Measurements from ENCODE around the gene ASTE1.
A peak's percentile ranks its signal among the peaks of the same experiment; 100 is the strongest.

The ASTE1 gene

GRCh38 chr3:131033480-131034080, 7.0 kb upstream of the ASTE1 start:
- DNase-seq (ENCODE audit: low spot score): peak; percentile 24
- peak; percentile 26 for TF ChIP-seq CTCF (IDR thresholded peaks at IDR 0.05; ENCODE audit: extremely low read depth, missing control alignments)

DNA sequence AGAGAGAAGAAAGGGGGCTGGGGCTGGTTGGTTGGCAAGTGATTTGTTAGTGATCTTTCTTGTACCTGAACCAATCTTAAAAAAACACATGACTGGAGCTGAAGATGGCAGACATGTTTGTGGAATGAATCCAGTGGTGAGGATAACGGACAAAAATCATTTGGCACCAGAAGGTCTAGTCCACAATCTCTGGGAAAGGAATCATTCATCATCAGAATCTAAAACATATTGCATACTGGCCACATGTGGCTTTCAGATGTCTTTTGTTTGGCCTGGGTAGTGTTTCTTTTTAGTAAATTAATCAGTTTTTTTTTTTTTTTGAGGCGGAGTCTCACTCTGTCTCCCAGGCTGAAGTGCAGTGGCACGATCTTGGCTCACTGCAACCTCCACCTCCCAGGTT, 5.0 kb upstream of the ASTE1 start:
- DNase-seq (ENCODE audit: low spot score): no peak
- no peak for TF ChIP-seq CTCF (IDR thresholded peaks at IDR 0.05; ENCODE audit: extremely low read depth, missing control alignments)

GRCh38 chr3:131028844-131029243, 2.2 kb upstream of the ASTE1 start:
- no peak for DNase-seq (ENCODE audit: low spot score)
- no peak for TF ChIP-seq CTCF (IDR thresholded peaks at IDR 0.05; ENCODE audit: extremely low read depth, missing control alignments)

GRCh38 chr3:131025539-131025938, 1.1 kb downstream of the ASTE1 start:
- no peak for DNase-seq (ENCODE audit: low spot score)
- no peak for TF ChIP-seq CTCF (IDR thresholded peaks at IDR 0.05; ENCODE audit: extremely low read depth, missing control alignments)

DNA sequence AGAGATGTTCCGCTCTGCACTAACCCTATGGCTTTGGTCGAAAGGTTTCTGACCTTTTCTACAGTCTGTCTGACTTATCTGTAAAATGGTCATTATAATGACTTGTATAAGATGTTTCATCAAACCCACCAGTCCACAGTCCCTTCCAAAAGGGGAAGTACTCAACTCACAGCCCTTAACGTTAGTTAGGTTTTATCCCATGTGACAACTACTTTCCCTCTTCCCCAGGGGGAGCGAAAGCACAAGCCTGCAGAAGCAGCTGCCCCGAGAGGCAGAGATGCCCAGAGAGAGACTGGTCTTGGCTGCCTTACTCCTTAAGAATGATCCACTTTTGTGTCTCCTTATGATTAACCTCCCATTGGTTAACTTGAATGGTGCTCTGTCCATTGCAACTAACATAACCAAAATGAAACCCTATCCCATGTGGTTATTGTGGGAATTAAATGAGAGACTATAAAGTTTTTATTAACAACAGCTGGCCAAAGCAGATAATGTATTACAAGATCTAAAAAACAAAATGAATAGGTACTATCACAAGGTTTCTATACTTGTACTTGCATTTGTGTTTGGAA, 6.4 kb downstream of the ASTE1 start:
- peak; percentile 13 for DNase-seq (ENCODE audit: low spot score)
- no peak for TF ChIP-seq CTCF (IDR thresholded peaks at IDR 0.05; ENCODE audit: extremely low read depth, missing control alignments)

- no peak for TF ChIP-seq CTCF (IDR thresholded peaks at IDR 0.05; ENCODE audit: extremely low read depth, missing control alignments)
Measured at GRCh38 chr3:131018970-131019369, 7.7 kb downstream of the ASTE1 start.

DNA sequence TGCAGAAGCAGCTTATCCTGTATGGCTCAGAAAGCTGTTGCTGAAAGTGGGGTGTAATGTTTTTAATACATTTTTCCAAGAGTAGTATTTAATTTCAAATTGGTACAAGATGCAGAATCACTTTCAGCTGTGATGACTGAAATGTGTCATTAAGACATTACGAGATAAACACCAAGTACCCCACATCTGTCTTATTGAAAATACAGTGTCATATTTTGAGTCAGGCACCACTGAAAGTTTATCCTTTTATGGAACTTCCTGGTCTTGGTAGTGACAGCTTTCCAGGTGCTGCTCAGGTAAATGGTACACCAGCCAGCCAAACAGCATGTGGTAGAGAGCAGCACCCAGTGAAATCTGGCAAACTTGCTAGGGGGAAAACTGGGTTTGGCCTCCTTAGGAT, 16.9 kb downstream of the ASTE1 start:
- TF ChIP-seq CTCF (IDR thresholded peaks at IDR 0.05; ENCODE audit: extremely low read depth, missing control alignments): no peak
- no peak for DNase-seq (ENCODE audit: low spot score)

More at GRCh38 chr3:131018970-131019369, 7.7 kb downstream of the ASTE1 start:
- no peak for DNase-seq (ENCODE audit: low spot score)

Data from GM20000 (cell line).